GOT3 (cell line): ENCODE data around the gene TBC1D19.
"Not testable (repeated sequence)": the region's sequence is repeated elsewhere in the genome, so short reads cannot be mapped to it uniquely, and the experiment has no call there.

Experiments
- DNase-seq: peaks from one replicate; lab custom pipeline; 2025; ENCODE audit warnings: mixed read lengths; lab: John Stamatoyannopoulos, UW

The TBC1D19 gene

DNA sequence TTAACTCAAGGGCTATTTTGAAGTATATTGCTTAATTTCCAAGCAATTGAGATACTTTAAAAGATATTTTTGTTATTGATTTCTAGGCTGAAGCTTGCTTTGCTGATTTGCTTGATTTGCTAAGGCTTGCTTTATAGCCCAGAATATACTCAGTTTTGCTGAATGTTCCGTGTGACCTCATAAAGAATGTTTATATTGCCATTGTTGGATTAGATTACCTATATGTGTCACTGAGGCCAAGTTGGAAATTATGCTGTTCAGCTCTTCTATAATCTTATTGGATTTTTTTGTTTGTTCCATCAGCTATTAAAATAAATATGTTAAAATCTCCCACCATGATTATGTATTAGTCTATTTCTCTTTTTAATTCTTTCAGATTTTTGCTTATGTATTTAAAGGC lies 13.0 kb downstream of the TBC1D19 start:
- no peak for DNase-seq

- no peak for DNase-seq
These were observed 17.3 kb downstream of the TBC1D19 start for GRCh38 chr4:26601204-26601603.

GRCh38 chr4:26607776-26608175 lies 23.9 kb downstream of the TBC1D19 start:
- DNase-seq, result no peak

GRCh38 chr4:26609391-26609790 lies 25.5 kb downstream of the TBC1D19 start:
- no peak for DNase-seq

- no peak for DNase-seq
These were observed 26.0 kb downstream of the TBC1D19 start for GRCh38 chr4:26609868-26610267.

- no peak for DNase-seq
These were observed 27.5 kb downstream of the TBC1D19 start for GRCh38 chr4:26611372-26611771.

- no peak for DNase-seq
These were observed 28.0 kb downstream of the TBC1D19 start for GRCh38 chr4:26611885-26612284.

DNA sequence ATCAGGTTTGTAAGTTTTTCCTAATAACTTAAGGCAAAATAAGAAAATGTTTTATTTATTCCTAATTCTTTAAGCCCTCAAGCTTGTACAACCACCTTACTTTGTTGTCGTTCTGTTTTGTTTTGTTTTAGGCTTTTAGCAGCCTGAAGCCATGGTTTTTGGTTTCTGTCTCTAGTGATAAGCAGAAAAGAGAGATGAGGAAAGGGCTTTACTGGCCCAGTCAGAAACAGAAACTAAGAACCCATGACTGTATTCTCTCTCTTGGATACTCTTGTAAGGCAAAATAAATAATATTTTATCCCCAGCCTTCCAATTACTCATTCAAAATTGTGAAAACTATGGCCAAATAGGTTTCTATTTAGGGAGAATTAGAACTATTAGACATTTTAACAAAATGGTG lies 29.4 kb downstream of the TBC1D19 start:
- no peak for DNase-seq

DNA sequence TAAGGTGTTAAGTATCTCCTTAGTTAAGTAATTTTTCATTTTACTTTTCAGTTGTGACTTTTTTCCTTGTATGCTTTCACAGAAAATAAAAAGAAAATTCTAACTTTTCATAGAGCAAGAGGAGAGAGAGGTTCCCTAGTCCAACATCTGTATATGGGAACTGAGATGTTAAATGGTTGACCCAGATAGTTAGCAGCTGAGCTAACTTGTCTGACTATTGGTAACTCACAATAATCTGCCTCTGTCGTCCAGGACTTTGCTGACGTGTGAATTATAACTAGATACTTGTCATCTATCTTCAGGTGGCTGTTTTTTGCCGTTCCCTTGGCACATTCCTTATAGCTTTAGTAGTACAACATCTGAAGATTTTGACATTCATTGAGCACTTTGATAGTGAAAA lies 29.9 kb downstream of the TBC1D19 start:
- DNase-seq, result no peak

- no peak for DNase-seq
These were observed 35.9 kb downstream of the TBC1D19 start for GRCh38 chr4:26619784-26620183.

GRCh38 chr4:26621366-26621765 lies 37.5 kb downstream of the TBC1D19 start:
- DNase-seq, result no peak

DNA sequence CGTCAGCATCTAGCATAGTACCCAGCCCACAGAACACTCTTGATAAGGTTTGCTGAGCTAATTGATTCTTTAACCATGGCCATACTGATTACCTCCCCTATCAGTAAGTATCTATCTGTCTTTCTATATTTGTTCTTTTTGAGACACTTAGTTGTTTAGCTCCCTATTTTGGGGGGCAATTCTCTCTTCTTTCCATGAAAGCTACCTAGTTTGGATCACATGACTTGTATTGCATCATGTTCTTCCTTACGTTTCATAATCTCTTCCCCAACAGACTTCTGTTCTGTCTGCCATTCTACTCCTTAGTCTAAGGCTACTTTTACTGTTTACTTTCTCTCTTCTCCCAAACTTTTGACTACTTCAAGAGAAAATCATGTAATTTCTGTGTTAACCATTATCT lies 39.0 kb downstream of the TBC1D19 start:
- no peak for DNase-seq

DNA sequence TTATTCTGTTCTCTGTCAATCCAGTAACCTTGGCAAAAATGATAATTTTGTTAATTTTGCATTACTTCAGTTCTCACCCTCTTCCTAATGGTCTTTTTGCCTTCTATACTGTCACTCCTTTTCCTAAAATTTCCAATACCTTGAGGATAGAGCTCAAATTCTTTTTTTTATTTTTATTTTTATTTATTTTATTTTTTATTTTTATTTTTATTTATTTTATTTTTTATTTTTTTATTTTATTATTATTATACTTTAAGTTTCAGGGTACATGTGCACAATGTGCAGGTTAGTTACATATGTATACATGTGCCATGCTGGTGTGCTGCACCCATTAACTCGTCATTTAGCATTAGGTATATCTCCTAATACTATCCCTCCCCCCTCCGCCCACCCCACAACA lies 42.8 kb downstream of the TBC1D19 start:
- not testable (repeated sequence) for DNase-seq

- DNase-seq, result no peak
These were observed 49.0 kb downstream of the TBC1D19 start for GRCh38 chr4:26632916-26633315.

GRCh38 chr4:26634237-26634636 lies 50.4 kb downstream of the TBC1D19 start:
- no peak for DNase-seq

- DNase-seq, result no peak
These were observed 52.6 kb downstream of the TBC1D19 start for GRCh38 chr4:26636458-26636857.

DNA sequence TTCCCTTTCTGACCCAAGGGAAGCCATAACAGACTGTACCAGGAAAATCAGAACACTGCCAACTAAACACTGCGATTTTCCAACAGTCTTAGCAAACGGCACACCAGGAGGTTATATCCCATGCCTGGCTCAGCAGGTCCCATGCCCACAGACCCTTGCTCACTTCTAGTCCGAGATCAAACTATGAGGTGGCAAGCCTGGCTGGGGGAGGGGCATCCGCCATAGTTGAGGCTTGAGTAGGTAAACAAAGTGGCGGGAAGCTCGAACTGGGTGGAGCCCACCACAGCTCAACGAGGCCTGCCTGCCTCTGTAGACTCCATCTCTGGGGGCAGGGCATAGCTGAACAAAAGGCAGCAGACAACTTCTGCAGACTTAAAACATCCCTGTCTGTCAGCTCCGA lies 56.8 kb downstream of the TBC1D19 start:
- not testable (repeated sequence) for DNase-seq

GRCh38 chr4:26647523-26648224 lies 63.8 kb downstream of the TBC1D19 start:
- DNase-seq, result no peak

- no peak for DNase-seq
These were observed 64.4 kb downstream of the TBC1D19 start for GRCh38 chr4:26648260-26648659.

GRCh38 chr4:26660261-26660660 lies 76.4 kb downstream of the TBC1D19 start:
- DNase-seq, result no peak

DNA sequence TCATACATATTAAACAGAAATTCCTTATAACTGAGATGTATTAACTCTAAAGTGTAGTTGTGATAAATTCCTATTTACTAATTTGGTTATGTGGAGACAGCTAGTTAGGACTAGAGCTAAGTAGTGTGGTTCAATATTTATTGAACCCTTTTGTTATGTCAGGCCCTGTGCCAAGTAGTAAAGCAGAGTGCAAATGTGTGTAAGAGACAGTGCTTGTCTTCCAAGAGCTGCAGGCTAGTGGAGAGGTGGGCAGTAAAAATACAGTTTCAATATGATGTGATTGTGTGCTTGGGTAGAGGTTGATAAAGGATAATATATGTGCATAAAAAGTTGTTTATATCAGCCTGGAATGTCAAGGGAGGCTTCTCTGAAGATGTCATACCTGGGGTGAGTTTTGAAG lies 80.0 kb downstream of the TBC1D19 start:
- DNase-seq, result no peak

- DNase-seq, result no peak
These were observed 87.1 kb downstream of the TBC1D19 start for GRCh38 chr4:26670903-26671537.

- DNase-seq, result not testable (repeated sequence)
These were observed 95.3 kb downstream of the TBC1D19 start for GRCh38 chr4:26679040-26679695.
